ENCODE data around the gene ZNF148.

ZNF148 gene

DNA sequence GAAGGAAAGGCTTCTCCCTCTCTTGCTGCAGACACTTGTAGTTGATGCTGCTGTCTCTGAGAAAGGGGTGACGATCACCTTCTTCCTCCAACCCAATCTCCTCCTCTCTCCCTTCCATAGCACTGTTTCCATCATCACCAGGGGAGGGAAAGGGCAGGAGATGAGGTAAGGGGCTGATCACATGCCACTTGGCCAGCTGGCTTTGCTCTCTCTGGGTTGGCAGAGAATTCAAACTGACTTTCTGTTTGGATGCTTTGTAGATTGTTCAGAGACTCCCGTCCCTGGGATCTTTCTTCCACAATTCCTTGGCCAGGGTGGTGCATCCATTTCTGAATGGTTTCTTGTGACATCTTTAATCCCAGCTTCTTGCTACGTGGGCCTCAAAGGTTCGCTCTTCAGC is 43.2 kb upstream of the ZNF148 start:
- ChIA-PET CTCF (no interaction called here), POLR2A (no interaction called here)
- H3K9me3 ChIP-seq (ENCODE audit: control insufficient read depth, insufficient read depth, low read depth, low read length): no peaks in the 10 kb centered on the region
- H3K4me3 ChIP-seq (ENCODE audit: low read depth, low read length): no peak overlapping the region
- no peak overlapping the region for H3K27ac ChIP-seq (ENCODE audit: extremely low read depth, low read depth, low read length)
- no peaks in the 10 kb centered on the region for H3K4me1 ChIP-seq (ENCODE audit: control insufficient read depth, insufficient read depth, low read length)
- no peaks in the 10 kb centered on the region for H3K36me3 ChIP-seq (ENCODE audit: control insufficient read depth in 2 of 2, insufficient read depth in 1 of 2, low read length in 2 of 2)
- TF ChIP-seq, protein P1, sequence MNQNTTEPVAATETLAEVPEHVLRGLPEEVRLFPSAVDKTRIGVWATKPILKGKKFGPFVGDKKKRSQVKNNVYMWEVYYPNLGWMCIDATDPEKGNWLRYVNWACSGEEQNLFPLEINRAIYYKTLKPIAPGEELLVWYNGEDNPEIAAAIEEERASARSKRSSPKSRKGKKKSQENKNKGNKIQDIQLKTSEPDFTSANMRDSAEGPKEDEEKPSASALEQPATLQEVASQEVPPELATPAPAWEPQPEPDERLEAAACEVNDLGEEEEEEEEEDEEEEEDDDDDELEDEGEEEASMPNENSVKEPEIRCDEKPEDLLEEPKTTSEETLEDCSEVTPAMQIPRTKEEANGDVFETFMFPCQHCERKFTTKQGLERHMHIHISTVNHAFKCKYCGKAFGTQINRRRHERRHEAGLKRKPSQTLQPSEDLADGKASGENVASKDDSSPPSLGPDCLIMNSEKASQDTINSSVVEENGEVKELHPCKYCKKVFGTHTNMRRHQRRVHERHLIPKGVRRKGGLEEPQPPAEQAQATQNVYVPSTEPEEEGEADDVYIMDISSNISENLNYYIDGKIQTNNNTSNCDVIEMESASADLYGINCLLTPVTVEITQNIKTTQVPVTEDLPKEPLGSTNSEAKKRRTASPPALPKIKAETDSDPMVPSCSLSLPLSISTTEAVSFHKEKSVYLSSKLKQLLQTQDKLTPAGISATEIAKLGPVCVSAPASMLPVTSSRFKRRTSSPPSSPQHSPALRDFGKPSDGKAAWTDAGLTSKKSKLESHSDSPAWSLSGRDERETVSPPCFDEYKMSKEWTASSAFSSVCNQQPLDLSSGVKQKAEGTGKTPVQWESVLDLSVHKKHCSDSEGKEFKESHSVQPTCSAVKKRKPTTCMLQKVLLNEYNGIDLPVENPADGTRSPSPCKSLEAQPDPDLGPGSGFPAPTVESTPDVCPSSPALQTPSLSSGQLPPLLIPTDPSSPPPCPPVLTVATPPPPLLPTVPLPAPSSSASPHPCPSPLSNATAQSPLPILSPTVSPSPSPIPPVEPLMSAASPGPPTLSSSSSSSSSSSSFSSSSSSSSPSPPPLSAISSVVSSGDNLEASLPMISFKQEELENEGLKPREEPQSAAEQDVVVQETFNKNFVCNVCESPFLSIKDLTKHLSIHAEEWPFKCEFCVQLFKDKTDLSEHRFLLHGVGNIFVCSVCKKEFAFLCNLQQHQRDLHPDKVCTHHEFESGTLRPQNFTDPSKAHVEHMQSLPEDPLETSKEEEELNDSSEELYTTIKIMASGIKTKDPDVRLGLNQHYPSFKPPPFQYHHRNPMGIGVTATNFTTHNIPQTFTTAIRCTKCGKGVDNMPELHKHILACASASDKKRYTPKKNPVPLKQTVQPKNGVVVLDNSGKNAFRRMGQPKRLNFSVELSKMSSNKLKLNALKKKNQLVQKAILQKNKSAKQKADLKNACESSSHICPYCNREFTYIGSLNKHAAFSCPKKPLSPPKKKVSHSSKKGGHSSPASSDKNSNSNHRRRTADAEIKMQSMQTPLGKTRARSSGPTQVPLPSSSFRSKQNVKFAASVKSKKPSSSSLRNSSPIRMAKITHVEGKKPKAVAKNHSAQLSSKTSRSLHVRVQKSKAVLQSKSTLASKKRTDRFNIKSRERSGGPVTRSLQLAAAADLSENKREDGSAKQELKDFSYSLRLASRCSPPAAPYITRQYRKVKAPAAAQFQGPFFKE (tag by site-specific recombination; IDR thresholded peaks at IDR 0.05; ENCODE audit: borderline replicate concordance): no peak
- TF ChIP-seq ZNF626 (tag by site-specific recombination; IDR thresholded peaks at IDR 0.05): no peak
- TF ChIP-seq ZNF777 (tag by site-specific recombination; IDR thresholded peaks at IDR 0.05; ENCODE audit: borderline replicate concordance): no peak
- TF ChIP-seq, protein P2, sequence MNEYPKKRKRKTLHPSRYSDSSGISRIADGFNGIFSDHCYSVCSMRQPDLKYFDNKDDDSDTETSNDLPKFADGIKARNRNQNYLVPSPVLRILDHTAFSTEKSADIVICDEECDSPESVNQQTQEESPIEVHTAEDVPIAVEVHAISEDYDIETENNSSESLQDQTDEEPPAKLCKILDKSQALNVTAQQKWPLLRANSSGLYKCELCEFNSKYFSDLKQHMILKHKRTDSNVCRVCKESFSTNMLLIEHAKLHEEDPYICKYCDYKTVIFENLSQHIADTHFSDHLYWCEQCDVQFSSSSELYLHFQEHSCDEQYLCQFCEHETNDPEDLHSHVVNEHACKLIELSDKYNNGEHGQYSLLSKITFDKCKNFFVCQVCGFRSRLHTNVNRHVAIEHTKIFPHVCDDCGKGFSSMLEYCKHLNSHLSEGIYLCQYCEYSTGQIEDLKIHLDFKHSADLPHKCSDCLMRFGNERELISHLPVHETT (tag by site-specific recombination; IDR thresholded peaks at IDR 0.05): no peak
- TF ChIP-seq ZNF843 (tag by site-specific recombination; IDR thresholded peaks at IDR 0.05): no peak
- TF ChIP-seq ZNF2 (tag by site-specific recombination; IDR thresholded peaks at IDR 0.05): no peak
- TF ChIP-seq, protein P3, sequence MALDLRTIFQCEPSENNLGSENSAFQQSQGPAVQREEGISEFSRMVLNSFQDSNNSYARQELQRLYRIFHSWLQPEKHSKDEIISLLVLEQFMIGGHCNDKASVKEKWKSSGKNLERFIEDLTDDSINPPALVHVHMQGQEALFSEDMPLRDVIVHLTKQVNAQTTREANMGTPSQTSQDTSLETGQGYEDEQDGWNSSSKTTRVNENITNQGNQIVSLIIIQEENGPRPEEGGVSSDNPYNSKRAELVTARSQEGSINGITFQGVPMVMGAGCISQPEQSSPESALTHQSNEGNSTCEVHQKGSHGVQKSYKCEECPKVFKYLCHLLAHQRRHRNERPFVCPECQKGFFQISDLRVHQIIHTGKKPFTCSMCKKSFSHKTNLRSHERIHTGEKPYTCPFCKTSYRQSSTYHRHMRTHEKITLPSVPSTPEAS (tag by site-specific recombination; IDR thresholded peaks at IDR 0.05): no peak
- TF ChIP-seq, protein P4, sequence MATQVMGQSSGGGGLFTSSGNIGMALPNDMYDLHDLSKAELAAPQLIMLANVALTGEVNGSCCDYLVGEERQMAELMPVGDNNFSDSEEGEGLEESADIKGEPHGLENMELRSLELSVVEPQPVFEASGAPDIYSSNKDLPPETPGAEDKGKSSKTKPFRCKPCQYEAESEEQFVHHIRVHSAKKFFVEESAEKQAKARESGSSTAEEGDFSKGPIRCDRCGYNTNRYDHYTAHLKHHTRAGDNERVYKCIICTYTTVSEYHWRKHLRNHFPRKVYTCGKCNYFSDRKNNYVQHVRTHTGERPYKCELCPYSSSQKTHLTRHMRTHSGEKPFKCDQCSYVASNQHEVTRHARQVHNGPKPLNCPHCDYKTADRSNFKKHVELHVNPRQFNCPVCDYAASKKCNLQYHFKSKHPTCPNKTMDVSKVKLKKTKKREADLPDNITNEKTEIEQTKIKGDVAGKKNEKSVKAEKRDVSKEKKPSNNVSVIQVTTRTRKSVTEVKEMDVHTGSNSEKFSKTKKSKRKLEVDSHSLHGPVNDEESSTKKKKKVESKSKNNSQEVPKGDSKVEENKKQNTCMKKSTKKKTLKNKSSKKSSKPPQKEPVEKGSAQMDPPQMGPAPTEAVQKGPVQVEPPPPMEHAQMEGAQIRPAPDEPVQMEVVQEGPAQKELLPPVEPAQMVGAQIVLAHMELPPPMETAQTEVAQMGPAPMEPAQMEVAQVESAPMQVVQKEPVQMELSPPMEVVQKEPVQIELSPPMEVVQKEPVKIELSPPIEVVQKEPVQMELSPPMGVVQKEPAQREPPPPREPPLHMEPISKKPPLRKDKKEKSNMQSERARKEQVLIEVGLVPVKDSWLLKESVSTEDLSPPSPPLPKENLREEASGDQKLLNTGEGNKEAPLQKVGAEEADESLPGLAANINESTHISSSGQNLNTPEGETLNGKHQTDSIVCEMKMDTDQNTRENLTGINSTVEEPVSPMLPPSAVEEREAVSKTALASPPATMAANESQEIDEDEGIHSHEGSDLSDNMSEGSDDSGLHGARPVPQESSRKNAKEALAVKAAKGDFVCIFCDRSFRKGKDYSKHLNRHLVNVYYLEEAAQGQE (tag by site-specific recombination; IDR thresholded peaks at IDR 0.05): no peak
- TF ChIP-seq ZBTB1 (tag by site-specific recombination; IDR thresholded peaks at IDR 0.05): no peak
- no peak for TF ChIP-seq ZFP41 (tag by site-specific recombination; IDR thresholded peaks at IDR 0.05; ENCODE audit: borderline replicate concordance)
- no peak for TF ChIP-seq ZNF549 (tag by site-specific recombination; IDR thresholded peaks at IDR 0.05)
- no peak for TF ChIP-seq ZNF140 (tag by site-specific recombination; IDR thresholded peaks at IDR 0.05)
- no peak for TF ChIP-seq ZNF341 (tag by site-specific recombination; IDR thresholded peaks at IDR 0.05; ENCODE audit: low read depth)
- TF ChIP-seq ZNF785 (tag by site-specific recombination; IDR thresholded peaks at IDR 0.05): no peak
- TF ChIP-seq ZNF776 (tag by site-specific recombination; IDR thresholded peaks at IDR 0.05; ENCODE audit: borderline replicate concordance): no peak
- TF ChIP-seq, protein P5, sequence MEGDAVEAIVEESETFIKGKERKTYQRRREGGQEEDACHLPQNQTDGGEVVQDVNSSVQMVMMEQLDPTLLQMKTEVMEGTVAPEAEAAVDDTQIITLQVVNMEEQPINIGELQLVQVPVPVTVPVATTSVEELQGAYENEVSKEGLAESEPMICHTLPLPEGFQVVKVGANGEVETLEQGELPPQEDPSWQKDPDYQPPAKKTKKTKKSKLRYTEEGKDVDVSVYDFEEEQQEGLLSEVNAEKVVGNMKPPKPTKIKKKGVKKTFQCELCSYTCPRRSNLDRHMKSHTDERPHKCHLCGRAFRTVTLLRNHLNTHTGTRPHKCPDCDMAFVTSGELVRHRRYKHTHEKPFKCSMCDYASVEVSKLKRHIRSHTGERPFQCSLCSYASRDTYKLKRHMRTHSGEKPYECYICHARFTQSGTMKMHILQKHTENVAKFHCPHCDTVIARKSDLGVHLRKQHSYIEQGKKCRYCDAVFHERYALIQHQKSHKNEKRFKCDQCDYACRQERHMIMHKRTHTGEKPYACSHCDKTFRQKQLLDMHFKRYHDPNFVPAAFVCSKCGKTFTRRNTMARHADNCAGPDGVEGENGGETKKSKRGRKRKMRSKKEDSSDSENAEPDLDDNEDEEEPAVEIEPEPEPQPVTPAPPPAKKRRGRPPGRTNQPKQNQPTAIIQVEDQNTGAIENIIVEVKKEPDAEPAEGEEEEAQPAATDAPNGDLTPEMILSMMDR (tag by site-specific recombination; IDR thresholded peaks at IDR 0.05): no peak

Measured in HEK293 (cell line).